Prostate gland (tissue), 2 donors: ENCODE results near the gene SLC29A2.

Source experiments
- CTCF ChIP-seq, 4 experiments: fragments of 200-600 bp in 2 of 4; fragments of 450-650 bp in 2 of 4; sonication (generic) in 2 of 4; IDR thresholded peaks; 1 replicate in 3 of 4; 2 replicates in 1 of 4; pipeline ENCODE4 v1.5.1; 2016 to 2019; ENCODE audit warnings: antibody characterized with exemption in 4 of 4, mild to moderate bottlenecking in 2 of 4, moderate library complexity in 2 of 4
- POLR2A ChIP-seq: fragments of 450-650 bp; IDR thresholded peaks from one replicate; pipeline ENCODE4 v1.6.1; 2016; ENCODE audit warnings: antibody characterized with exemption, mild to moderate bottlenecking
- POLR2AphosphoS5 ChIP-seq: sonication (generic); formaldehyde crosslinking; IDR thresholded peaks from one replicate; pipeline ENCODE4 v1.6.1; 2017; ENCODE audit warnings: antibody characterized with exemption

- no peak for TF ChIP-seq CTCF (IDR thresholded peaks at IDR 0.05)
- TF ChIP-seq POLR2A: peak; percentile 56
- peak; percentile 70 for TF ChIP-seq POLR2AphosphoS5
Observed at GRCh38 chr11:66312549-66313320, 58.8 kb downstream of the SLC29A2 start.
